ENCODE data around the gene THSD8. TPM values are rescaled to one million over a fixed set of nuclear protein-coding genes. Genes with fewer than 3 reads are reported as not detected.

Gene THSD8
- total RNA-seq, 1 donor from 2014 or later: not detected

GRCh38 chr19:12779162-12779993 is 22.5 kb upstream of the THSD8 start:
- peak; percentile 86 for DNase-seq (ENCODE audit: low read depth)

- no peak for DNase-seq (ENCODE audit: low read depth)
Observed at GRCh38 chr19:12782174-12782423, 19.8 kb upstream of the THSD8 start.

DNA sequence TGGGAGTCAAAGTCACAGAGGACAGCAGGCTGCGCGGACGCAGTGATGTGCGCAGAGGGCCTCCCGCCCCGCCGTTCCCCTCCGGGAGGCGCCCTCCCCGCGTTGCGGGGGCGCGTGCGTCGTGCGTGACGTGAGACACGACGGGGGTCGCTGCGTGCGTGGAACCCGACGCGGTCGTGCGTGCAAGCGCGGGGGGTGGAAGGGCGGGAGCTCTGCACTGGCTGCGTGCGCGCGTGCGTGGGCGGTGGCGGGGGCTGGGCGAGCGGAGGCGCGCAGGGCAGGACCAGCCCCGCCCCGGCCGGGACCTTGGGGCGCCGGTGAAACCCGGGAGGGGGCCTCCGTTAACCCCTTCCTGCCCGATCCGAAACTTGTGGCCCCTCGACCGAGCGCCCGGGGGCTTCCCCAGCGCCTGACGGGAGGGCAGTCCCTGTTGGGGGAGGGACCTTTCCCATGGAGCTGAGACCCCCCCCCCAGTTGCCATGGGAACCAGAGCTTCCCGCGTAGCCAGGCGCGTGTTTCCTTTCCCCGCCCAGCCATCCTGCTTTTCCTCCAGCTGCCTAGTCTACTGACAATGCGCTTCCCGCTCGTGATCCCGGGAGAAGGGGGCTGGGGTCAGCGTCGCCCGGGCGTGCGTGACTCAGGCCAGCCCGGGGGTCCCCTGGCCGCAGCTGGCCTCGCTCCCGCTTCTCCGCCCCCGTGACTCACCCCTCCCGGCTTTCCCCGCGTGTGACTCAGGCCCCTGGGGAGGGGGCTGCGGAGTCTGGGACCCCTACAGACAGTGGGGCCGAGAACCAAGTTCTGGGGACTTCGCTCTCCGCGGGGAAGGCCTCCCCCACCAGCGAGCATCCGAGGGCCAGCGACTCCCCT is 19.2 kb upstream of the THSD8 start:
- DNase-seq (ENCODE audit: low read depth): peak; percentile 79

DNA sequence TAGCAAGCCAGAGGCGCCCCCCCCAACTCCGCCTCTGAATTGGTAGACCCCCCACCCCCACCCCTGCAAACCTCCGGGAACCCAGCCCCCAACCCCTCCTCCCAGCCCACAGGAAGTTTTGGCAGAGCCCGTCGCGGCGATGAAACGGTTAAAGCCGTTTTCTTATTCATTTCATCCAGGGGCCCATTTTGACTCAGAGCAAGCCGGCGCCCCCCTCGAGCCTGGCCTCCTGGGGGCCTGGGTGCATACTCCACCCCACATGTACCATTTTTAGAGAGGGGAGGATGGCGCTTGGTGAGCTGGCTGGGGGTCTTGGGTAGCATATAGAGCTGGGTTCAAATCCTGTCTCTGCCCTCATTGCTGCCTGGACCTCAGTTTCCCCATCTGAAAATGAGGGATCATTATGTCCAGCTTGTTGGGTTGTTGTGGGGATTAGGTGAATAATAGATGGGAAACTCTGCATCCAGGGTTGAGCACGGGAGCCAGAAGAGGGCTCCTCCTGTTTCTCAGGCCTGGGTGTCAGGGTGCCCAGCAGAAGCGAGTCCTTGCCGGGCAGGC is 18.5 kb upstream of the THSD8 start:
- DNase-seq (ENCODE audit: low read depth): no peak

GRCh38 chr19:12783849-12784393 is 17.9 kb upstream of the THSD8 start:
- no peak for DNase-seq (ENCODE audit: low read depth)

GRCh38 chr19:12784394-12784870 is 17.4 kb upstream of the THSD8 start:
- DNase-seq (ENCODE audit: low read depth): no peak

GRCh38 chr19:12784871-12785430 is 16.9 kb upstream of the THSD8 start:
- no peak for DNase-seq (ENCODE audit: low read depth)

- no peak for DNase-seq (ENCODE audit: low read depth)
Observed at GRCh38 chr19:12785431-12786031, 16.3 kb upstream of the THSD8 start.

- peak; percentile 57 for DNase-seq (ENCODE audit: low read depth)
Observed at GRCh38 chr19:12786141-12786870, 15.6 kb upstream of the THSD8 start.

DNA sequence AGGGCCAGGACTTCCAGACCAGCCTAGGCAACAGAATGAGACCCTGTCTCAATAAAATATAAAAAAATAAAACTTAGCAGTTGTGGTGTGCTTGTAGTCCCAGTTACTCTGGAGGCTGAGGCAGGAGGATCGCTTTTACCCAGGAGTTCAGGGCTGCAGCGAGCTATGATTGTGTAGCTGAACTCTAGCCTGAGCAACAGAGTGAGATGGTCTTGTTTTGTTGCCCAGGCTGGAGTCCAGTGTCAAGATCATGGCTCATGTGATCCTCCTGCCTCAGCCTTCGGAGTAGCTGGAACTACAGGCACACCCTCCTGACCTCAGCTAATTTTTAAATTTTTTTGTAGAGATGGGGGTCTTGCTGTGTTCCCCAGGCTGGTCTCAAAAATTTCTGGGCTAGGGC is 14.9 kb upstream of the THSD8 start:
- no peak for DNase-seq (ENCODE audit: low read depth)

DNA sequence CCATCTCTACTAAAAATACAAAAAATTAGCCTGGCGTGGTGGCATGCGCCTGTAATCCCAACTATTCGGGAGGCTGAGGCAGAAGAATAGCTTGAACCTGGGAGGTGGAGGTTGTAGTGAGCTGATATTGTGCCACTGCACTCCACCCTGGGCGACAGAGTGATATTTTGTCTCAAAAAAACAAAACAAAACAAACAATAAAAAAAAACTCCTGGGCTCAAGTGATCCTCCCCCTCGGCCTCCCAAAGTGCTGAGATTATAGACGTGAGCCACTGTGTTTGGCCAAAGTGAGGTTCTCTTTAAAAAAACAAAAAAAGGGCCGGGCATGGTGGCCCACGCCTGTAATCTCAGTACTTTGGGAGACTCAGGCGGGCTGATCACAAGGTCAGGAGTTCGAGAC is 14.4 kb upstream of the THSD8 start:
- no peak for DNase-seq (ENCODE audit: low read depth)

- DNase-seq (ENCODE audit: low read depth): no peak
Observed at GRCh38 chr19:12788042-12788681, 13.7 kb upstream of the THSD8 start.

- peak; percentile 93 for DNase-seq (ENCODE audit: low read depth)
Observed at GRCh38 chr19:12788682-12789097, 13.2 kb upstream of the THSD8 start.

DNA sequence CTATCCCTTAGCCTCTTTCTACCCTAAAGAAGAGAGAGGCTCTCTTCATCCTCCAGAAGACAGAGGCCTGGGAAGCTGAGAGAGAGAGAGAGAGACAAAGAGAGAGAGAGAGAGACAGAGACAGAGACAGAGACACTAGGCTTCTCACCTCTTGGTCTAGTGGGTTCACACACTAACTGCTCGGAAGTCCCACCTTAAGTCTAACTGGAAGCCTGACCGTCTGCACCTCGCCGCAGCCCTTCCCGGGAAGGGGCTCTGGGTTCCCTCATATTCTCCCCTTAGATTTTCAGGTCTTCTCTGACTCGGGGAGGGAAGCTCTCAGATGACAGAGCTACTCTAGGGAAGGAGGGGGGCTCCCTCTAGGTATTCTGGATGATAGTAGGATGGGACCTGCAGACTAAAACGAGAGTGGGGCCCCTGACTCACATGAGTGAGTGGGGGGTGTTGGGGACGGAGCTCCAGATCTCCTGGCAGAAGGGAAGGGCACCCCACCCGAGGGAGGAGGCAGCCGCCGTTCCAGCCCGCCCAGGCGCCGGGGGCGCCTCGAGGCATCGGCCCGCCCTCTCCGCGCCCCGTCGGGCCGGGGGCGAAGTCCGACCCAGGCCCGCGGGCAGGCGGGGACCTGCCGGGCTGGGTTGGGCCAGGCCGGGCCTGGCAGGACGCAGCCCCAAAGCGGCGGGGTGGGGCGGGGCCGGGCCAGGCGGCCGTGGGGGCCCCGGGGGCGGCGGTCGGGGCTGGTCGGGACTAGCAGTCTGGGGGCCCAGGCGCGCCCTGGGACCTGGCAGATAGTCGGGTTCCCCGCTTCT is 12.6 kb upstream of the THSD8 start:
- peak; percentile 53 for DNase-seq (ENCODE audit: low read depth)

DNA sequence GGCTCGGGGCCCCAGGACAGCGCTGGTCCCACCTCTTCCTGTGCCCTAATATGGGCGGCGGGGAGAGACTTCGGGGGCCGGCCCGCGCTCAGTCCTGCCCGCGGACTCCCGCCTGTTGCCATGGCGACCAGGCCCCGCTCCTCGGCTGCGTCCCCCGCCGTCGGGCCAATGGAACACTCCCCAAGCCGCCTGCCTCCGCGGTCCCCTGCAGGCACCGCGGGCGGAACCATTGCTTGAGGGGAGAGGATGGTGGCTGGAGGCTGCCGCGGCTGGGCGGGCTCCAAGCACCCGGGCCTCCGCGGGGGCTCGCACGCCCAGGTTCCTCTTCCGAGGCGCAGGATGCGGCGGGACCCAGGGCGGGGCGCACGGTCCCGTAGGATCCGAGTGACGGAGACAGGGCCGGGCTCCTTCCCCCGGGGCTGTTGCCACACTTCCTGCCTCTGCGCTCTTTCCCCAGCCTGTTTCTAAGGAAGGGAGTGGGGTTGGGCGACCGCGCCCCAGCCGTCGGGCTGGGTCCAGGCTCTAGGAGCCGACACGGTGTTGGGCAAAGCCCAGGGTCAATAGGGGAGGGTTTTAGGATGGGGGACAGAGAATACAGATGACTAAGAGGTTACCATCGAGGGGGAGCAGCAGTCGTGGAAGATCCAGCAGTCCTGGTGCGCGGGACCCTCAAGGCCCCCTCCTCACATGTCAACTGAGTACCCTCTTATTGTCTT is 11.8 kb upstream of the THSD8 start:
- peak; percentile 96 for DNase-seq (ENCODE audit: low read depth)

DNA sequence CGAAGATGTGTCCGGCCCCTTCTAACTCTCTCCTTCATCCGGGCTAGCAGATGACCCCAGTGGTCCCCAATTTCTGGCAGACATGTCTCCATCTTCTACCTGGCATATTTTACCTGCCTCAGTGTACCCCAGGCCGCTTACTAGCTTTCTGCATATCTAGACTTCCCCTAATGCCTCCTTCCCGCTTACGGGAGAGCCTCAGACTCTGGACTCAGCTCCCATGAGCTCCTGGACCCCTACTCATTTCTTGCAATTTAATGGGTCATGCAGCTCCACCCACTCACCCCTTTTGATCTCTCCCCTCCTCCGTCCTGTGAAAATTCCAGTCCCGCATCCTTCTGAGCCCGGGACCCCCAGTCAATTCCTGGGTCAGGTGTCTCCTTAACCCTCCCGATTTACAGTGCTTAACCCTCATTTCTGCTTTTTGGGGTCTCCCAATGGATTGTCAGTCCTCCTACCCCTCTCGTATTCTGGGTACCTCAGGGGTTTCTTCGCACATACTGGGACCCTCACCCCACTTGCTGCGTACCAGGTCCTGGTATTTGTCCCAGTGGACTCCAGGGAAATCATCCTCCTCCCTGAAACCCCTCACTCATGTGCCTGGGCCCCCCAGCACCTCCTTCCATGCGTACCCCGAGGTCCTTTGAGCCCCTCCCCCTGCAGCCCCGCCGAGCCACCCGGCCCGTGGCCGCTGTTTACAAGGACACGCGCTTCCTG is 11.1 kb upstream of the THSD8 start:
- DNase-seq (ENCODE audit: low read depth): no peak

GRCh38 chr19:12791345-12792050 is 10.4 kb upstream of the THSD8 start, which contains the start of gene JUNB:
Gene JUNB, plus strand, starts transcription at chr19:12791486. Its CDS starts 286 bp downstream, at chr19:12791772.
- DNase-seq (ENCODE audit: low read depth): peak; percentile 98

Data from myocyte (in vitro differentiated cells).